ENCODE results near the gene STN1.

GRCh38 chr10:103849880-103850571 lies 68.0 kb downstream of the STN1 start:
- TF ChIP-seq EZH2 (IDR thresholded peaks at IDR 0.05) (no peak), POLR2AphosphoS5 (IDR thresholded peaks at IDR 0.05; ENCODE audit: low read depth, low read length) (no peak), ELF1 (IDR thresholded peaks at IDR 0.05; ENCODE audit: borderline replicate concordance, low read depth) (no peak), EZH2phosphoT487 (IDR thresholded peaks at IDR 0.05; ENCODE audit: borderline replicate concordance) (no peak), SIN3A (IDR thresholded peaks at IDR 0.05; ENCODE audit: low read depth) (no peak), CTCF (IDR thresholded peaks at IDR 0.05 in 2 of 3, conservative IDR thresholded peaks at IDR 0.05 in 1 of 3; ENCODE audit: borderline replicate concordance in 1 of 3, insufficient read depth in 1 of 3, low read depth in 2 of 3, low read length in 2 of 3) (no peak)
